Lower leg skin (tissue), 3 donors: ENCODE data around the gene AHNAK2.

ENCODE experiments used
- POLR2A ChIP-seq, 2 donors: fragments of 450-650 bp; IDR thresholded peaks; one replicate each; pipeline ENCODE4 v1.6.1; 2016 to 2017; ENCODE audit warnings: antibody characterized with exemption in 2 of 2, mild to moderate bottlenecking in 1 of 2, moderate library complexity in 1 of 2
- TF ChIP-seq, protein P1 (sequence below), 3 donors: fragments of 450-650 bp; IDR thresholded peaks; one replicate each; pipeline ENCODE4 v1.5.1; 2016; ENCODE audit warnings: antibody characterized with exemption in 3 of 3, mild to moderate bottlenecking in 3 of 3, moderate library complexity in 2 of 3

DNA sequence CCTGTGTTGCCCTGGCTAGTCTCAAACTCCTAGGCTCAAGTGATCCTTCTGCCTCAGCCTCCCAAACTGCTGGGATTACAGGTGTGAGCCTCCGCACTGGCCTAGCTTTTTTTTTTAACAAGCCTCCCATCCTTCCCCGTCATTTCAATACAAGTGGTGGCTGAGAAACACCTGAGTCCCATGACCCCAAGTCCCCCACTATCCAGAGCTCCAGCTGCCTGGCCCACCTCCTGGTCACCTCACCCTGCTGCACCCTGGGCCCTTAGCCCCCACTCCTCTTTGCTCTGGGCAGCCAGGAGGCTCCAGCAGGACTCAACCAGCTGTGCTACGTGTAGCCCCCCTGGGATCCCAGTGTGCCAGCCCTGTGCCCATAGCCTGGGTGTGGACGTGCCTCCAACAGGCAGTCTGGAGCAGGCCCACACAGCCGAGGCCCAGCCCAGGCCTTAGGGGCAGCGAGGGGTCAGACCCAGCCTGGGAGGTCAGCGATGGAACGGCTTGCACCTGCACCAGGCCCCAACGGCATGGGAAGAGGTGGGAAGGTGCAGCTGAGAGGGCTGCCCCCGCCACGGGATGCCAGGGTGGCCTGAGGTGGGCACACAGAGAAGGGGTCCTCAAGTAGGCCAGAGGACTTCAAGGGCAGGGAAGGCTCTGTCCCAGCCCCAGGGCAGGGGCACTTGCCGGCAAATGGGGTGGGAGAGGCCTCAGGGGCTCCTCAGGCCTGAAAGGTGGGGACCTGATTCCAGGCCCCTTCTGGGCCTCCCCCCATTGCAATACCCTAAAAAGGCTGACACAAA is 6.5 kb downstream of the AHNAK2 start:
- TF ChIP-seq, protein P1, sequence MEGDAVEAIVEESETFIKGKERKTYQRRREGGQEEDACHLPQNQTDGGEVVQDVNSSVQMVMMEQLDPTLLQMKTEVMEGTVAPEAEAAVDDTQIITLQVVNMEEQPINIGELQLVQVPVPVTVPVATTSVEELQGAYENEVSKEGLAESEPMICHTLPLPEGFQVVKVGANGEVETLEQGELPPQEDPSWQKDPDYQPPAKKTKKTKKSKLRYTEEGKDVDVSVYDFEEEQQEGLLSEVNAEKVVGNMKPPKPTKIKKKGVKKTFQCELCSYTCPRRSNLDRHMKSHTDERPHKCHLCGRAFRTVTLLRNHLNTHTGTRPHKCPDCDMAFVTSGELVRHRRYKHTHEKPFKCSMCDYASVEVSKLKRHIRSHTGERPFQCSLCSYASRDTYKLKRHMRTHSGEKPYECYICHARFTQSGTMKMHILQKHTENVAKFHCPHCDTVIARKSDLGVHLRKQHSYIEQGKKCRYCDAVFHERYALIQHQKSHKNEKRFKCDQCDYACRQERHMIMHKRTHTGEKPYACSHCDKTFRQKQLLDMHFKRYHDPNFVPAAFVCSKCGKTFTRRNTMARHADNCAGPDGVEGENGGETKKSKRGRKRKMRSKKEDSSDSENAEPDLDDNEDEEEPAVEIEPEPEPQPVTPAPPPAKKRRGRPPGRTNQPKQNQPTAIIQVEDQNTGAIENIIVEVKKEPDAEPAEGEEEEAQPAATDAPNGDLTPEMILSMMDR (IDR thresholded peaks at IDR 0.05): no peak
- TF ChIP-seq POLR2A (IDR thresholded peaks at IDR 0.05): no peak
